NCI-H345 (cell line): Measurements from ENCODE around the gene NELFA.

Source experiments
- DNase-seq: peaks from one replicate; lab custom pipeline; 2025; lab: John Stamatoyannopoulos, UW

NELFA gene

GRCh38 chr4:1982124-1983052 is 26.4 kb downstream of the NELFA start:
- DNase-seq = no peak

GRCh38 chr4:1981251-1982058 is 27.3 kb downstream of the NELFA start:
- no peak for DNase-seq

GRCh38 chr4:1980561-1981041 is 28.2 kb downstream of the NELFA start:
- DNase-seq = no peak

DNA sequence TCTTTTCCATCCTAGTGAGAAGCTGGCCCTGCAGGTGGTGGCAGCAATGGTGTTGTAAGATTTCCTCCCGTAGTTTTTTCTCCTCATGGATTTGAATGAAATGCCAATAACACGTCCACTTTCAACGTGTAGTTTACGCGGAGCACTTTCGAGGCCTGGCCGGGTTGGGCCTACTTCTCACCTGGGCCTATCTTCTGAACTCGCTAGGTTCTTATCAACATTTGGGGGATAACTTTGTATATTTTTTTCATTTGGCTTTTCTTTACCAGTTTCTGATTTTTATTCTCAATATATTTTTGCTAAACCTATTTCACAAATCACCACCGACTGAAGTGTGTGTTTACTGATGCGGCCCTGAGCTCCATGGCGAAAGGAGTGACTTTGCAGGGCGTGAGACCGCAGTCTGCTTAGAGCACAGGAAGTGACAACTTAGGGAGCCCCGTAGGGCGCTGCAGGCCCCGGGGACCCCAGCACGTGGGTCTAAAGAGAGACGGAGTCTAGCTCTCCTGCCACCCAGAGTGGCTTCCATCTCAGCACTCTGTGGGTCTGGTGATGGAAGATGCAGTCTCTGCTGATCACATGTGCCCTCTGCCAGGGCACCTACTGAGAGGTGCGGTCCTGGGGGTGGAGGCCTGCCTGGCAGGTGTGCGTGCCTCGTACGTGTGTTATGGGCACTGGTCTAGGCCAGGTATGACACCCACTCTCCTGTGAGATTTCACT is 29.1 kb downstream of the NELFA start:
- no peak for DNase-seq

- DNase-seq = no peak
Observed at GRCh38 chr4:1978741-1979476, 29.9 kb downstream of the NELFA start.

GRCh38 chr4:1978226-1978625 is 30.5 kb downstream of the NELFA start:
- DNase-seq = no peak

DNA sequence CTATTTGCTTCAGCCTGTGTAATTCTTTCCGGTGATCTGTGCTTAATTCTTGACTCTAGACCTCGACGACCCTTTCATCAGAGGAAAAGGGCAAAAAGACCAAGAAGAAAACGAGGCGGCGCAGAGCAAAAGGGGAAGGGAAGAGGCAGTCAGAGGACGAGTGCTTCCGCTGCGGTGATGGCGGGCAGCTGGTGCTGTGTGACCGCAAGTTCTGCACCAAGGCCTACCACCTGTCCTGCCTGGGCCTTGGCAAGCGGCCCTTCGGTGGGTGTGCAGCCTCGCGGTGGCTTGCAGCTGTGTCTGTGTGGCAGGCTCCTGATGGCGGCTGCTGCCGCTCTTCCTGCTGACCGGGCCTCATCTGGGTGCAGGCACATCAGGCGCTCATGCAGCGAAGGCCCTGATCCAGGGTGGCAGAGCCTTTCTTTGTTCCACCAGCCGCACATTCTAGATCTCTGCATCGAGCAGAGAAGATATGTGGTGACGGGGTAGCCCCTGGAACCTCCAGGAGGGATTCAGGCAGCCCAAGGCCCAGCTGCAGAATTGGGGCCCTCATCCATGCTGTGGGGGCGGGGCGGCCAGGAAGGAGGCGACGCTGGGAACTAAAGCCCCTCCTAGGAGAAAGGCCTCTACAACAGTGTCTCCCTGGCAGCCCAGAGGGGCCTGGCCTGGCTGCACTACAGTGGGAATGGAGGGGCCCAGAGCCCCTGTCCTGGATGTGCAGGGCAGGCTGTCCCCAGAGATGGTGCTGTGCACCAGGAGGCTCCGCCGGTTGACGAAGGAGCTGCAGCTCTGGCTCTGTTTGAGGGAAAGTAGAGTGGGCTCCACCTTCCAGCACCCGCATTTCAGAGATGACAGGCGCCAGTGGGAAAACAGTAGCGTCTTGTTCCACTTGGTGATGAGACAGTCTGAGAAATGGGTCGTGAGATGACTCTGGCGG is 32.1 kb downstream of the NELFA start:
- no peak for DNase-seq

- no peak for DNase-seq
Observed at GRCh38 chr4:1975880-1976279, 32.9 kb downstream of the NELFA start.

DNA sequence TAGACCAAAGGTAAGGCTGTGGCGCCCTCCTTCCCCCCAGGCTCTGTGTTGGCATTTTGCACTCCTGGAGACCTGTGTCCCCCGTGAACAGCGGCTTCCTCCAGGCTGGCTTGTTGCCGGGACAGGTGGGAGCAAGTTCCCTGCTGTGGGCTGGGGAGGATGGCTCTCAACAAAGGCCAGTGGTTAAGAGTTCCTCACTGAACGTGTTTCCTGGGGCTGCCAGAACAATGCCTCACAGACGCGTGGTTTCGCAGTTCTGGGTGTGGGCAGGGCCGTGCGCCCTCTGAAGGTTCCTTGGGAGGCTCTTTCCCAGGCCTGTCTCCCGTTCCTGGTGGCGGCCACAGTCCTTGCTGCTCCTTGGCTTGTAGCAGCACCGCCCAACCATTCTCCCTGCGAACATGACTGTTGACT is 33.4 kb downstream of the NELFA start:
- DNase-seq = no peak

DNA sequence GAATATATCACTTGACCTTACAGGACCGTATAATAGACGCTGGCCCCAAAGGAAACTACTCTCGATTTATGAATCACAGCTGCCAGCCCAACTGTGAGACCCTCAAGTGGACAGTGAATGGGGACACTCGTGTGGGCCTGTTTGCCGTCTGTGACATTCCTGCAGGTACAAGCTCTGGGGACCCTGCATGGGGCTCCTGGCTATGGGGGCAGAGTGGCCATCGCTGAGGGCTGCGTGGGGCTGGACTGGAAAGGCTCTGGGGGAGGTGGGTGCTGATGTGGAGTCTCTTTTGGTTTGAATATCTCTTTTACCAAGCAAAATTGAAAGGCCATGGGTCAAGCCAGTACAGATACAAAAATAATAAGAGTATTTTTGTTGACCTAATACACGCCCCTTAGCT is 33.9 kb downstream of the NELFA start:
- no peak for DNase-seq

- DNase-seq = no peak
Observed at GRCh38 chr4:1973661-1974060, 35.1 kb downstream of the NELFA start.

GRCh38 chr4:1973218-1973617 is 35.6 kb downstream of the NELFA start:
- DNase-seq = no peak

DNA sequence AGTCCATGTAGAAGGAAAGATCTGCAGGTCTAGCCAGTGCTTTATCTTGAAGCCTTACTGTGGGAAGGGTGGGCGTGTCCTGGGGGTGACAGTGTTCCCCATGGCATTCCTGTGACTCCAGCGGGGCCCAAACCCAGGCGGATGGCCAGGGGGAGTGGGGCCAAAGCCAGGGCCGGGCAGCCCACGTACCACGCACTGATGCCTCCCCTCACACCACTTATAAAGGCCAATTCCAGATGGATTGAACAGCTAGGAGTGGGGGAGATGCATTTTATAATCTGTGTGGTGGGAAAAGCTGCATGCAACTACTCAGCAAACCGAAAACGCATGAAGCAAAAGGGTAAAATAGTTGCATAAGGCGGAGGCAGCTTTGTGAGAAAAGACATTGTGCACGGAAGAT is 36.4 kb downstream of the NELFA start:
- no peak for DNase-seq

GRCh38 chr4:1971456-1972200 is 37.1 kb downstream of the NELFA start:
- DNase-seq = no peak

DNA sequence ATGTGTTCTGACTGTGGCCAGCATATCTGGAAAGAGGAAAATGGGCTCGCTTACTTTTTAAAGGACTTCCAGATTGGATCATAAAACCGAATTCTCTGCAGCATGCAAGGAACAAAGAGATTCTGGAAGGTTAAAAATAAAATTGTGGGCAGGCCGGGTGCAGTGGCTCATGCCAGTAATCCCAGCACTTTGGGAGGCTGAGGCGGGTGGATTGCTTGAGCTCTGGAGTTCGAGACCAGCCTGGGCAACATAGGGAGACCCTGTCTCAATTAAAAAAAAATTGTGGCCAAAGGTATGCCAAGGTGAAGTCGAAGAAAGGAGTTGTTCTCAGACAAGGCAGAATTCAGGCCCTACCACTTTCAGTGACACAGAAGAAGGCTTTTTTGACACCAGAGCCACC is 37.8 kb downstream of the NELFA start:
- no peak for DNase-seq

GRCh38 chr4:1969928-1970723 is 38.6 kb downstream of the NELFA start:
- DNase-seq = no peak

DNA sequence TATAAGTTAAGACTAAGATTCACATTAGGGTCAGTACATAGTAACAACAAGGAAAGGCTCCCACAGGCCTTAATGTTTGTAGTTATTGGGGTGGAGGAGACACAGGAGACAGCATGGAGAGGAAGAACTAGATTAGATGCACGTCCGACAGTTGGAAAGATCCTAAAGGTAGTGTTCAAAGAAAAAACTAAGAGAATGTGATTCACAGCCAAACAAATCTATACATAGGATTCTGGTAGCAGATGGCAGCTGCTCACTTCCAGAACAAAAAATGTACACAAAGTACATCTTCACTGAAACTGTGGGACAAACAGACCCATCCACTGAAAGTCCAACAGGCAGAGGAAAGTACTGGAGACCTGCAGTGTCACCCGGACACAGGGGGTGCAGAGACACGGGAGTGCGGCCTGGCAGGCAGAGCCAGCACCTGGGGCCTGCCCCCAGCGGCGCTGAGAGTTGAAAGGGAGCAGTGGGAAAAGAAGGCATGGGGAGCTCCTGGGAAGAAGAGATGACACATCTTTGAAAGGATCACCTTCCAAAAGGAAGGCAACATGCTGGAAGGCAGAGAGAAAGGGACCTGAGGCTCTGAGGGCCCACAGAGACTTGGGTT is 40.0 kb downstream of the NELFA start:
- no peak for DNase-seq

GRCh38 chr4:1967512-1968149 is 41.1 kb downstream of the NELFA start:
- DNase-seq = no peak
